Neural progenitor cell (in vitro differentiated cells): ENCODE results near the gene ABCB10. TPM values are rescaled to one million over a fixed set of nuclear protein-coding genes. Genes with fewer than 3 reads are reported as not detected.

Experiments
- DNase-seq: peaks from one replicate; pipeline ENCODE4 v3.0.0-alpha.2; 2016; ENCODE audit warnings: low spot score
- H2AFZ ChIP-seq: fragments of 200-600 bp; sonication (generic); replicated peaks from 2 replicates; pipeline ENCODE4 v1.6.1; 2016; ENCODE audit warnings: antibody characterized with exemption
- H3F3A ChIP-seq: fragments of 200-600 bp; sonication (generic); 2 replicates; pipeline ENCODE4 v1.6.1; 2016; ENCODE audit warnings: antibody characterized with exemption, low read depth
- H3K27ac ChIP-seq: fragments of 200-600 bp; sonication (generic); 2 replicates; pipeline ENCODE4 v1.5.1; 2016; ENCODE audit warnings: mild to moderate bottlenecking
- H3K27me3 ChIP-seq: fragments of 200-600 bp; sonication (generic); 2 replicates; pipeline ENCODE4 v1.6.1; 2016; ENCODE audit warnings: mild to moderate bottlenecking, moderate library complexity
- H3K36me3 ChIP-seq: fragments of 200-600 bp; sonication (generic); 2 replicates; pipeline ENCODE4 v1.5.1; 2016
- H3K4me1 ChIP-seq: fragments of 200-600 bp; sonication (generic); 2 replicates; pipeline ENCODE4 v1.6.1; 2016; ENCODE audit warnings: mixed run types
- H3K4me2 ChIP-seq: fragments of 200-600 bp; sonication (generic); 2 replicates; pipeline ENCODE4 v1.6.1; 2016
- H3K4me3 ChIP-seq: fragments of 200-600 bp; sonication (generic); 2 replicates; pipeline ENCODE4 v1.5.1; 2016
- H3K79me2 ChIP-seq: fragments of 200-600 bp; sonication (generic); 2 replicates; pipeline ENCODE4 v1.6.1; 2016; ENCODE audit warnings: low read depth
- H3K9ac ChIP-seq: fragments of 200-600 bp; sonication (generic); 2 replicates; pipeline ENCODE4 v1.6.1; 2016
- H3K9me3 ChIP-seq: fragments of 200-600 bp; sonication (generic); 2 replicates; pipeline ENCODE4 v1.5.1; 2016; ENCODE audit warnings: low read depth
- H4K20me1 ChIP-seq: fragments of 200-600 bp; sonication (generic); 2 replicates; pipeline ENCODE4 v1.6.1; 2016; ENCODE audit warnings: low read depth
- H3K27ac Mint-ChIP-seq: 3 replicates; pipeline ENCODE4 v1.8.0; 2021; ENCODE audit warnings: mixed read lengths
- H3K27me3 Mint-ChIP-seq: 2 replicates; pipeline ENCODE4 v1.8.0; 2022; ENCODE audit warnings: low read depth, mild to moderate bottlenecking, inconsistent platforms, moderate library complexity, mixed read lengths; ENCODE audit not compliant: insufficient read depth
- H3K36me3 Mint-ChIP-seq: 3 replicates; pipeline ENCODE4 v1.8.0; 2021; ENCODE audit warnings: mixed read lengths
- H3K4me1 Mint-ChIP-seq: 3 replicates; pipeline ENCODE4 v1.8.0; 2021; ENCODE audit warnings: mixed read lengths
- H3K4me3 Mint-ChIP-seq: 3 replicates; pipeline ENCODE4 v1.8.0; 2021; ENCODE audit warnings: mild to moderate bottlenecking, moderate library complexity, mixed read lengths
- H3K9me3 Mint-ChIP-seq: 3 replicates; pipeline ENCODE4 v1.8.0; 2020; ENCODE audit warnings: mixed read lengths
- EZH2 ChIP-seq: fragments of 200-600 bp; sonication (generic); IDR thresholded peaks from 2 replicates; pipeline ENCODE4 v1.6.1; 2017; ENCODE audit warnings: antibody characterized with exemption, mild to moderate bottlenecking, moderate library complexity
- EZH2phosphoT487 ChIP-seq: fragments of 200-600 bp; sonication (generic); IDR thresholded peaks from 2 replicates; pipeline ENCODE4 v1.6.1; 2017; ENCODE audit warnings: antibody characterized with exemption
- total RNA-seq: library from RNA; depleted of rRNA; stranded (reverse); fragments of >200 nt; gene quantifications from 2 replicates; pipeline ENCODE4 v1.2.3, GENCODE V29; 2015; ENCODE audit warnings: low replicate concordance
- TF ChIP-seq, protein P1 (sequence below): fragments of 200-600 bp; sonication (generic); IDR thresholded peaks from 2 replicates; pipeline ENCODE4 v1.5.1; 2017; ENCODE audit warnings: antibody characterized with exemption, mild to moderate bottlenecking

Gene ABCB10
- total RNA-seq, 1 donor from 2014 or later: 11.9 TPM

DNA sequence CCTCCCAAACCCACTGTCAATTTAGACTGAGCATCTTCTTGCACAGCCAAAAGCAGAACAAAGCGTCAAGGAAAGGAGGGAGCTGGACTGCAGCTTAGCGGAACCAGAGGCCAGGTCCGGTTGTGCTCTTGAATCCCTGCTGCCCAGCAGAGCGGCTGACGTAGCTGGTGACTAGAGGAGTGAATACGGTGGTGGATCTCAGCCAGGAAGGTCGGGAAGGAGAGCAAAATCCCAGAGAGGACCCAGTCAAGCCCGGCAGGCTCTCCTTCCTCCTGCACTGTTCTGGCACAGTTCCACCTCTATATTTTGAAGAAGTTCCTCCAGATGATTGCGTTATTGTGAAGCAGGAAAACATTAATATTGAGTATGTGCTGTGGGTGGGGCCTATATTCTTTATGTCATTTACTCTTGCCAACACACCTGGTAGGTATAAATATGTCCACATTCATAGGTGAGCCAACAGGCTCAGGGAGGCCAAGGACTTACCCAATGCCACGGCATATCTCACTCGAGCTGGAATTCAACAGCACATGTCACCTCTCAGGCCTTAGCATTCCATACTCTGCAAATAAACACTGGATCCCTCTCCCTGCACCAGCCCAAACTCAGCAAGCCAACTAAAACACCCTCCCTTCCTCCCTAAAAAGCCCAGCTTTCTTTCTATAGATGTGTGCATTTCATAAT is 23.6 kb upstream of the ABCB10 start:
- peaks cover 13% of the 10 kb centered on the region for H3K4me1 ChIP-seq
- Mint-ChIP-seq H3K27ac (no peak overlapping the region), H3K36me3 (no peaks in the 10 kb centered on the region), H3K4me1 (peaks cover 10% of the 10 kb centered on the region), H3K9me3 (no peaks in the 10 kb centered on the region), H3K4me3 (no peak overlapping the region), H3K27me3 (no peaks in the 10 kb centered on the region)
- H3K36me3 ChIP-seq: no peaks in the 10 kb centered on the region
- H3K4me3 ChIP-seq: no peak overlapping the region
- TF ChIP-seq EZH2phosphoT487 (no peak), EZH2 (no peak)
- TF ChIP-seq, protein P1, sequence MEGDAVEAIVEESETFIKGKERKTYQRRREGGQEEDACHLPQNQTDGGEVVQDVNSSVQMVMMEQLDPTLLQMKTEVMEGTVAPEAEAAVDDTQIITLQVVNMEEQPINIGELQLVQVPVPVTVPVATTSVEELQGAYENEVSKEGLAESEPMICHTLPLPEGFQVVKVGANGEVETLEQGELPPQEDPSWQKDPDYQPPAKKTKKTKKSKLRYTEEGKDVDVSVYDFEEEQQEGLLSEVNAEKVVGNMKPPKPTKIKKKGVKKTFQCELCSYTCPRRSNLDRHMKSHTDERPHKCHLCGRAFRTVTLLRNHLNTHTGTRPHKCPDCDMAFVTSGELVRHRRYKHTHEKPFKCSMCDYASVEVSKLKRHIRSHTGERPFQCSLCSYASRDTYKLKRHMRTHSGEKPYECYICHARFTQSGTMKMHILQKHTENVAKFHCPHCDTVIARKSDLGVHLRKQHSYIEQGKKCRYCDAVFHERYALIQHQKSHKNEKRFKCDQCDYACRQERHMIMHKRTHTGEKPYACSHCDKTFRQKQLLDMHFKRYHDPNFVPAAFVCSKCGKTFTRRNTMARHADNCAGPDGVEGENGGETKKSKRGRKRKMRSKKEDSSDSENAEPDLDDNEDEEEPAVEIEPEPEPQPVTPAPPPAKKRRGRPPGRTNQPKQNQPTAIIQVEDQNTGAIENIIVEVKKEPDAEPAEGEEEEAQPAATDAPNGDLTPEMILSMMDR: no peak
- no peak overlapping the region for H3K4me2 ChIP-seq
- H3F3A ChIP-seq: peaks cover 13% of the 10 kb centered on the region
- H3K27ac ChIP-seq: no peak overlapping the region
- no peaks in the 10 kb centered on the region for H4K20me1 ChIP-seq
- no peaks in the 10 kb centered on the region for H3K79me2 ChIP-seq
- no peak overlapping the region for H2AFZ ChIP-seq
- H3K9ac ChIP-seq: no peak overlapping the region
- H3K9me3 ChIP-seq: no peaks in the 10 kb centered on the region
- DNase-seq: no peak
- H3K27me3 ChIP-seq: no peaks in the 10 kb centered on the region

DNA sequence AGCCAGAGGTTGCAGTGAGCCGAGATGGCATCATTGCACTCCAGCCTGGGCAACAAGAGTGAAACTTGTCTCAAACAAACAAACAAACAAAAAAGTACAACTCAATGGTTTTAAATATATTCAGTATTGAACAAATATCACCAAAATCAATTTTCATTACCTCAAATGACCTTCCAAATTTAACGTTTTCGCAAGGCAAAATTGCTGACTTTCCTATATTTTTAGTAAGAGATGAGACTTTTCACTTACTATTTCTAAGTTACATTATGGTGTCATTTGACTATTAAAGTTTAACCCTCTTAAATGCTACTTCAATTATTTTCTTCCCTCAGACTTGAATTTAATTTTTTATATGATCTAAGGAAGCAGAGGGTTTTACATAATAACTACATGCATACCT is 23.0 kb upstream of the ABCB10 start:
- H3K36me3 Mint-ChIP-seq: no peaks in the 10 kb centered on the region

DNA sequence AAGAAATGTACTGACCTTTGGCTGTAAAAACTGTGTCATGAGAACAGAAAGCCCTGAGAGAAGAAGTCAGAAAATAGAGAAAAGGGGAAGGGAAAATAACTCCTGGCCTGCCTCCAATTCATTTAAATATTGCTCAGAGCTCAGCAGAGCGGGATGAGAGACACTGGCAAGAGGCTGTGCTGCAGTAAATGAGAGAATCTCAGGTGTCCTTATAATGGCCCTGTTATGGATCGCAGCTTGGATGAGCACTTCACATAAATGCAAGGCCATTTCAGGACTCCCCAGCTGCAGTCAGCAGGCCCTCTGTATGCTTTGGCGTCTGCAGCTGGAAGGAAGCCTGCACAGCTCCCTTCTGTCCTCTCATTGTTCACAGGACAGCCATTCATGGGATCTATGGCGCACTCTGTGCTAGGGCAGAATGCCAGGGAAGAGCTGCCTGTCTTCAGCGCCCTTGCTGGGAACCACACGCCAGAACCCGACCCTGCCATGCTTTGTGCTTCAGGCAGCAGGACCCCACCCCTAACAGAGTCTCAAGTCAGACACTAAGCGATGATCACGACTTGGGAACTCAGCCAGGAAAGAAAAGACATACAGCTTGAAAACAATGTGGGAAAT is 20.7 kb upstream of the ABCB10 start:
- DNase-seq: peak; percentile 66
- Mint-ChIP-seq H3K27me3 (peaks cover 2% of the 10 kb centered on the region), H3K9me3 (no peaks in the 10 kb centered on the region), H3K27ac (peak overlapping the region; percentile 74), H3K4me1 (peaks cover 10% of the 10 kb centered on the region), H3K4me3 (no peak overlapping the region), H3K36me3 (no peaks in the 10 kb centered on the region)
- H3K4me1 ChIP-seq: peaks cover 13% of the 10 kb centered on the region
- H3K27me3 ChIP-seq: no peaks in the 10 kb centered on the region
- no peaks in the 10 kb centered on the region for H3K9me3 ChIP-seq
- H3F3A ChIP-seq: peaks cover 13% of the 10 kb centered on the region
- H3K9ac ChIP-seq: no peak overlapping the region
- no peaks in the 10 kb centered on the region for H3K36me3 ChIP-seq
- H4K20me1 ChIP-seq: no peaks in the 10 kb centered on the region
- H3K79me2 ChIP-seq: no peaks in the 10 kb centered on the region
- H2AFZ ChIP-seq: peak overlapping the region; percentile 99
- TF ChIP-seq EZH2phosphoT487 (no peak), EZH2 (no peak)
- TF ChIP-seq, protein P1: no peak
- peak overlapping the region; percentile 61 for H3K4me2 ChIP-seq
- H3K27ac ChIP-seq: peak overlapping the region; percentile 67
- H3K4me3 ChIP-seq: no peak overlapping the region

More for the DNA sequence above, 23.0 kb upstream of the ABCB10 start:
- H3K79me2 ChIP-seq: no peaks in the 10 kb centered on the region
- H3K4me3 Mint-ChIP-seq: no peak overlapping the region
- DNase-seq: no peak
- peaks cover 13% of the 10 kb centered on the region for H3K4me1 ChIP-seq
- H4K20me1 ChIP-seq: no peaks in the 10 kb centered on the region
- H3K4me2 ChIP-seq: no peak overlapping the region
- peaks cover 13% of the 10 kb centered on the region for H3F3A ChIP-seq
- H3K27me3 Mint-ChIP-seq: no peaks in the 10 kb centered on the region
- no peak overlapping the region for H2AFZ ChIP-seq
- no peaks in the 10 kb centered on the region for H3K27me3 ChIP-seq
- H3K27ac ChIP-seq: no peak overlapping the region
- no peaks in the 10 kb centered on the region for H3K9me3 ChIP-seq
- H3K9me3 Mint-ChIP-seq: no peaks in the 10 kb centered on the region
- no peak overlapping the region for H3K9ac ChIP-seq
- H3K27ac Mint-ChIP-seq: no peak overlapping the region
- TF ChIP-seq, protein P1: no peak
- TF ChIP-seq EZH2 (no peak), EZH2phosphoT487 (no peak)
- no peak overlapping the region for H3K4me3 ChIP-seq
- H3K36me3 ChIP-seq: no peaks in the 10 kb centered on the region
- H3K4me1 Mint-ChIP-seq: peaks cover 10% of the 10 kb centered on the region
